K562 (cell line): ENCODE results near the gene PAIP1. TPM values are rescaled to one million over a fixed set of nuclear protein-coding genes. Genes with fewer than 3 reads are reported as not detected.

Experiments used
- ETV1 ChIP-seq: fragments of 450-650 bp; conservative IDR thresholded peaks from 2 replicates; pipeline ENCODE4 v1.6.1; 2016; ENCODE audit warnings: missing genetic modification characterization, control low read depth, low read depth, missing compliant biosample characterization
- GTF2E2 ChIP-seq: fragments of 200-800 bp; sonication (Bioruptor generic); IDR thresholded peaks from 2 replicates; pipeline ENCODE4 v1.6.1; 2016; ENCODE audit warnings: missing genetic modification characterization, missing compliant biosample characterization
- KLF6 ChIP-seq: fragments of 250-450 bp; sonication (Bioruptor Pico); IDR thresholded peaks from 2 replicates; pipeline ENCODE4 v1.4.0; 2020; ENCODE audit warnings: mild to moderate bottlenecking, moderate library complexity, borderline replicate concordance
- LEF1 ChIP-seq: fragments of 450-650 bp; IDR thresholded peaks from 2 replicates; pipeline ENCODE4 v1.6.1; 2016; ENCODE audit warnings: mild to moderate bottlenecking
- MEIS2 ChIP-seq: fragments of 450-650 bp; IDR thresholded peaks from 2 replicates; pipeline ENCODE4 v1.6.1; 2014; ENCODE audit warnings: mild to moderate bottlenecking; ENCODE audit not compliant: partially characterized antibody
- POLR3G ChIP-seq: IDR thresholded peaks from 2 replicates; pipeline ENCODE4 v1.6.1; 2011; ENCODE audit not compliant: insufficient read length, insufficient replicate concordance; ENCODE audit errors: extremely low read depth
- SMAD1 ChIP-seq: fragments of 150-350 bp; IDR thresholded peaks from 2 replicates; pipeline ENCODE4 v1.6.1; 2014; ENCODE audit warnings: low read length, low read depth; ENCODE audit not compliant: partially characterized antibody
- SNIP1 ChIP-seq: fragments of 450-650 bp; IDR thresholded peaks from 2 replicates; pipeline ENCODE4 v1.7.1; 2017; ENCODE audit warnings: low read depth, mild to moderate bottlenecking
- ZNF274 ChIP-seq: IDR thresholded peaks from 2 replicates; pipeline ENCODE4 v1.6.1; 2011; ENCODE audit warnings: low read depth, mild to moderate bottlenecking, low read length, moderate library complexity, borderline replicate concordance
- polyA plus RNA-seq, 8 experiments: library from polyadenylated mRNA; depleted of rRNA in 4 of 8; stranded (reverse) in 5 of 8; unstranded in 3 of 8; fragments of >200 nt; fragmentation: Nextera tagmentation in 2 of 8; fragmentation: Illumina TruSeq in 1 of 8; extraction: Ambion mirVana in 2 of 8; extraction: Trizol in 1 of 8; gene quantifications; 2 replicates each; pipeline versions ENCODE4 v1.2.1 to v1.2.3, GENCODE V29; 2011 to 2014; ENCODE audit warnings: inconsistent platforms in 1 of 8, missing spikeins in 1 of 8
- total RNA-seq, 7 experiments: library from RNA; depleted of rRNA in 6 of 7; stranded (reverse); fragments of >200 nt in 6 of 7; fragmentation: Illumina TruSeq in 2 of 7; extraction: Trizol in 2 of 7; gene quantifications; 2 replicates each; pipeline versions ENCODE4 v1.2.1 to v1.2.3, GENCODE V29; 2011 to 2021; ENCODE audit warnings: low replicate concordance in 1 of 7
- TF ChIP-seq, protein P1 (sequence below): fragments of 450-650 bp; IDR thresholded peaks from 2 replicates; pipeline ENCODE4 v1.6.1; 2016
- TF ChIP-seq, protein P2 (sequence below): sonication (generic); formaldehyde crosslinking; IDR thresholded peaks from 2 replicates; pipeline ENCODE4 v1.9.0; 2022; ENCODE audit warnings: mild to moderate bottlenecking, missing genetic modification reagents
- TF ChIP-seq, protein P3 (sequence below): fragments of 450-650 bp; IDR thresholded peaks from 2 replicates; pipeline ENCODE4 v1.6.1; 2014; ENCODE audit warnings: low read depth, mild to moderate bottlenecking, moderate library complexity, borderline replicate concordance
- TF ChIP-seq, protein P4 (sequence below), 2 experiments: fragments of 450-650 bp in 1 of 2; sonication (generic) in 1 of 2; formaldehyde crosslinking in 1 of 2; IDR thresholded peaks; 2 replicates each; pipeline versions ENCODE4 v1.7.1 to v1.9.0; 2016 to 2022; ENCODE audit warnings: inconsistent platforms in 1 of 2, mild to moderate bottlenecking in 1 of 2, missing genetic modification reagents in 1 of 2

The PAIP1 gene
- total and polyA plus RNA-seq, 9 of the 15 experiments (the other 6 are each of a cell fraction or from before 2014, with no cell fraction given): 51.7 to 181 (median 102) TPM

DNA sequence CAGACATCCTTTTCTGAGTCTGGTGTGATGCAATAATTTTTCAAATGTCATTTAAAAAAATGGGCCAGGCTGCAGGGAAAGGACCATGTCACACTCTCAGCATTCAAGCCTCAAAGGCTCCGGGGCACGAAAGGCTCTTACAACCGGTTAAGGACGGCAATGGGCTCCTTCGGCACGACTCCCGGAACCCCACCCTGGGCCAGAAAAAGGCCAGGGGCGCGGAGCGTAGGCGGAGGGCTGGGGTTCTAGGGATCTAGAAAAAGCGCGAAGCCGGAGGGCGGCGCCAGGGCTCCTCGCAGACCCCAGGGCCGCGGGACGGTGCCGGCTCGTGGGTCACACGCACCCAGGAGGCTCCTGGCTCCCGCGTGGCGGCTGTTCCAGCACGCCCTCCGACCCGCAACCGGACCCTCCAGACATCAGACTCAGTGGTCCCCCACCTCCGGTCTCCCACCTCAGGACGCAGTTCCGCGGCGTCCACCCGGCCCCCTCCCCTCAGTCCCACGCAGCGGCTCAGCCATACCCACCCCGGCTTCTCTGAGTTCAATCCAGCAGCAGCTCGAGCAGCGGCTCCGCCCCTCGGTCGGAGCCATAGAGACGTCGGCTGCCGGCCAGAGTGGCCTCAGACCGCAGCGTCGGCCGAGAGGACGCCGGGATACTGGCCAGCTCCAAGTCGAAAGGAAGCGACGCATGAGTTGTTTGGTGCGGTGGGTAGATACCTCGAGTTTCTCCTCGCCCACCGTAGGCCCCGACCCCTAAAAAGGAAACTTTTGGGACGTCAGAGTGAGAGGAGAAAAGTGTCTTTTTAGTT is 73.4 kb downstream of the PAIP1 start, which contains the start of gene TMEM267 (continued):
- TF ChIP-seq GTF2E2 (tag) (peak; percentile 100), POLR3G (no peak), SMAD1 (peak; percentile 89), LEF1 (no peak), ETV1 (tag) (no peak), SNIP1 (peak; percentile 84), KLF6 (CRISPR knock-in tag) (peak; percentile 40; the same call in 1 of the 2 replicates), ZNF274 (no peak), MEIS2 (peak; percentile 40)
- TF ChIP-seq, protein P1, sequence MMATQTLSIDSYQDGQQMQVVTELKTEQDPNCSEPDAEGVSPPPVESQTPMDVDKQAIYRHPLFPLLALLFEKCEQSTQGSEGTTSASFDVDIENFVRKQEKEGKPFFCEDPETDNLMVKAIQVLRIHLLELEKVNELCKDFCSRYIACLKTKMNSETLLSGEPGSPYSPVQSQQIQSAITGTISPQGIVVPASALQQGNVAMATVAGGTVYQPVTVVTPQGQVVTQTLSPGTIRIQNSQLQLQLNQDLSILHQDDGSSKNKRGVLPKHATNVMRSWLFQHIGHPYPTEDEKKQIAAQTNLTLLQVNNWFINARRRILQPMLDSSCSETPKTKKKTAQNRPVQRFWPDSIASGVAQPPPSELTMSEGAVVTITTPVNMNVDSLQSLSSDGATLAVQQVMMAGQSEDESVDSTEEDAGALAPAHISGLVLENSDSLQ: no peak
- TF ChIP-seq, protein P2, sequence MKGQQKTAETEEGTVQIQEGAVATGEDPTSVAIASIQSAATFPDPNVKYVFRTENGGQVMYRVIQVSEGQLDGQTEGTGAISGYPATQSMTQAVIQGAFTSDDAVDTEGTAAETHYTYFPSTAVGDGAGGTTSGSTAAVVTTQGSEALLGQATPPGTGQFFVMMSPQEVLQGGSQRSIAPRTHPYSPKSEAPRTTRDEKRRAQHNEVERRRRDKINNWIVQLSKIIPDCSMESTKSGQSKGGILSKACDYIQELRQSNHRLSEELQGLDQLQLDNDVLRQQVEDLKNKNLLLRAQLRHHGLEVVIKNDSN: no peak
- TF ChIP-seq, protein P3, sequence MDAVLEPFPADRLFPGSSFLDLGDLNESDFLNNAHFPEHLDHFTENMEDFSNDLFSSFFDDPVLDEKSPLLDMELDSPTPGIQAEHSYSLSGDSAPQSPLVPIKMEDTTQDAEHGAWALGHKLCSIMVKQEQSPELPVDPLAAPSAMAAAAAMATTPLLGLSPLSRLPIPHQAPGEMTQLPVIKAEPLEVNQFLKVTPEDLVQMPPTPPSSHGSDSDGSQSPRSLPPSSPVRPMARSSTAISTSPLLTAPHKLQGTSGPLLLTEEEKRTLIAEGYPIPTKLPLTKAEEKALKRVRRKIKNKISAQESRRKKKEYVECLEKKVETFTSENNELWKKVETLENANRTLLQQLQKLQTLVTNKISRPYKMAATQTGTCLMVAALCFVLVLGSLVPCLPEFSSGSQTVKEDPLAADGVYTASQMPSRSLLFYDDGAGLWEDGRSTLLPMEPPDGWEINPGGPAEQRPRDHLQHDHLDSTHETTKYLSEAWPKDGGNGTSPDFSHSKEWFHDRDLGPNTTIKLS: peak; percentile 77
- TF ChIP-seq, protein P4, sequence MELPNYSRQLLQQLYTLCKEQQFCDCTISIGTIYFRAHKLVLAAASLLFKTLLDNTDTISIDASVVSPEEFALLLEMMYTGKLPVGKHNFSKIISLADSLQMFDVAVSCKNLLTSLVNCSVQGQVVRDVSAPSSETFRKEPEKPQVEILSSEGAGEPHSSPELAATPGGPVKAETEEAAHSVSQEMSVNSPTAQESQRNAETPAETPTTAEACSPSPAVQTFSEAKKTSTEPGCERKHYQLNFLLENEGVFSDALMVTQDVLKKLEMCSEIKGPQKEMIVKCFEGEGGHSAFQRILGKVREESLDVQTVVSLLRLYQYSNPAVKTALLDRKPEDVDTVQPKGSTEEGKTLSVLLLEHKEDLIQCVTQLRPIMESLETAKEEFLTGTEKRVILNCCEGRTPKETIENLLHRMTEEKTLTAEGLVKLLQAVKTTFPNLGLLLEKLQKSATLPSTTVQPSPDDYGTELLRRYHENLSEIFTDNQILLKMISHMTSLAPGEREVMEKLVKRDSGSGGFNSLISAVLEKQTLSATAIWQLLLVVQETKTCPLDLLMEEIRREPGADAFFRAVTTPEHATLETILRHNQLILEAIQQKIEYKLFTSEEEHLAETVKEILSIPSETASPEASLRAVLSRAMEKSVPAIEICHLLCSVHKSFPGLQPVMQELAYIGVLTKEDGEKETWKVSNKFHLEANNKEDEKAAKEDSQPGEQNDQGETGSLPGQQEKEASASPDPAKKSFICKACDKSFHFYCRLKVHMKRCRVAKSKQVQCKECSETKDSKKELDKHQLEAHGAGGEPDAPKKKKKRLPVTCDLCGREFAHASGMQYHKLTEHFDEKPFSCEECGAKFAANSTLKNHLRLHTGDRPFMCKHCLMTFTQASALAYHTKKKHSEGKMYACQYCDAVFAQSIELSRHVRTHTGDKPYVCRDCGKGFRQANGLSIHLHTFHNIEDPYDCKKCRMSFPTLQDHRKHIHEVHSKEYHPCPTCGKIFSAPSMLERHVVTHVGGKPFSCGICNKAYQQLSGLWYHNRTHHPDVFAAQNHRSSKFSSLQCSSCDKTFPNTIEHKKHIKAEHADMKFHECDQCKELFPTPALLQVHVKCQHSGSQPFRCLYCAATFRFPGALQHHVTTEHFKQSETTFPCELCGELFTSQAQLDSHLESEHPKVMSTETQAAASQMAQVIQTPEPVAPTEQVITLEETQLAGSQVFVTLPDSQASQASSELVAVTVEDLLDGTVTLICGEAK (IDR thresholded peaks at IDR 0.05): no peak; the same call in 1 of the 2 replicates
- TF ChIP-seq, protein P4 (CRISPR knock-in tag; IDR thresholded peaks at IDR 0.05): no peak
